ENCODE data around the gene SMIM38.
"Not testable (repeated sequence)": the region's sequence is repeated elsewhere in the genome, so short reads cannot be mapped to it uniquely, and the experiment has no call there.

SMIM38 gene

DNA sequence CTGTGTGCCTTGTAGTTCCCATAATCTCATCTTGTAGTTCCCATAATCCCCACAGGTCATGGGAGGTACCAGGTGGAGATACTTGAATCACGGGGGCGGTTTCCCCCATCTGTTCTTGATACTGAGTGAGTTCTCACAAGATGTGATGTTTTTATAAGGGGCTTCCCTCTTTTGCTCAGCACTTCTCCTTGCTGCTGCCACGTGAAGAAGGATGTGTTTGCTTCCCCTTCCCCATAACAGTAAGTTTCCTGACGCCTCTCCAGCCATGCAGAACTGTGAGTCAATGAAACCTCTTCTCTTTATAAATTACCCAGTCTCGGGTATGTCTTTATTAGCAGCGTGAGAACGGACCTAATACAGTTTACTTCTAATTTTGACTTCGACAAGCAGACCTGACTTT lies 14.0 kb upstream of the SMIM38 start:
- DNase-seq = no peak

GRCh38 chr11:69142895-69143294 lies 12.8 kb upstream of the SMIM38 start:
- DNase-seq = no peak

GRCh38 chr11:69144316-69145049 lies 11.3 kb upstream of the SMIM38 start:
- DNase-seq = no peak

DNA sequence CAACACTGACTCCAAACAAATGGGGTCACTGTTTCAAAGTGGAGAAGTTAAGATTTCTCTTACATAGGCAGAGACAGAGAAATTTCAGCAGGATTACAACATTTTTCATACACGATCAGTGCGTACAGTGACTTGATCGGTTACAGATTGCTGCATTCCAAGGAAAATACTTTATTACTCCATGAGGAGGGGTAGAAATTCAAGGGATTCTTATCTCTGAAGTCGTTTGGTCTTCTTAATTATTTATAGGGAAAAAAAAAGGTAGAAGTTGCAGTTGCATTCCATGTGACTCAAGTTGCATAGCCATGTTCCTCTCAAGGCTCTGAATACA lies 10.7 kb upstream of the SMIM38 start:
- no peak for DNase-seq

GRCh38 chr11:69148377-69148762 lies 7.4 kb upstream of the SMIM38 start:
- no peak for DNase-seq

GRCh38 chr11:69148806-69149205 lies 6.9 kb upstream of the SMIM38 start:
- no peak for DNase-seq

DNA sequence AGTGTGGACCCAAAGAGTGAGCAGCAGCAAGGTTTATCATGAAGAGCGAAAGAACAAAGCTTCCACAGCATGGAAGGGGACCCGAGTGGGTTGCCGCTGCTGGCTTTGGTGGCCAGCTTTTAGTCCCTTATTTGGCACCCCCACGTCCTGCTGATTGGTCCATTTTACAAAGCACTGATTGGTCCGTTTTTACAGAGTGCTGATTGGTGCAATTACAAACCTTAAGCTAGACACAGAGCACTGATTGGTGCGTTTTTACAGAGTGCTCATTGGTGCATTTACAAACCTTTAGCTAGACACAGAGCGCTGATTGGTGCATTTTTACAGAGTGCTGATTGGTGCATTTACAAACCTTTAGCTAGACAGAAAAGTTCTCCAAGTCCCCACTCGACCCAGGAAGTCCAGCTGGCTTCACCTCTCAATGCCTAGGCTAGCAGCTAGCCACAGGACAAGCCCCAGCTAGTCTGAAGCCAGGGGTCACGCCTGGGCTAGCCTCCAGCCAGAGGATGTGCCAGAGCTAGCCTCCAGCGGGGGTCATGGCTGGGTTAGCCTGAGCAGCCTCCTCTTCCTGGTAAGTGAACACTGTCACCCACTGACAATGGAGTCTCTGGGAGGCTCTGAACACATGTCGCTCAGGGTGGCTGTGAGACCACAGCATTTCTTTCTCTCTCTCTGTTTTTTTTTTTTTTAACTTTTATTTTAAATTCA lies 6.2 kb upstream of the SMIM38 start:
- not testable (repeated sequence) for DNase-seq

DNA sequence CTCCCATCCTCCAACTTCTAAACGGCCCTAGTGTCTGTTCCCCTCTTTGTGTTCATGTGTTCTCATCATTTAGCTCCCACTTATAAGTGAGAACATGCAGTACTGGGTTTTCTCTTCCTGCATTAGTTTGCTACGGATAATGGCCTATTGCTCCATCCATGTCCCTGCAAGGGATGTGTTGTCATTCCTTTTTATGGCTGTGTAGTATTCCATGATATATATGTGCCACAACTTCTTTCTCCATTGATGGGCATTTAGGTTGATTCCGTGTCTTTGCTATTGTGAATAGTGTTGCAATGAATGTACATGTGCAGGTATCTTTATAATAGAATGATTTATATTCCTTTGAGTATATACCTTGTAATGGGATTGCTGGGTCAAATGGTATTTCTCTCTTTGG lies 5.6 kb upstream of the SMIM38 start:
- DNase-seq = no peak

- DNase-seq = no peak
Observed at GRCh38 chr11:69151836-69152235, 3.9 kb upstream of the SMIM38 start.

- DNase-seq = no peak
Observed at GRCh38 chr11:69152733-69153421, 2.9 kb upstream of the SMIM38 start.

- no peak for DNase-seq
Observed at GRCh38 chr11:69153661-69154060, 2.1 kb upstream of the SMIM38 start.

DNA sequence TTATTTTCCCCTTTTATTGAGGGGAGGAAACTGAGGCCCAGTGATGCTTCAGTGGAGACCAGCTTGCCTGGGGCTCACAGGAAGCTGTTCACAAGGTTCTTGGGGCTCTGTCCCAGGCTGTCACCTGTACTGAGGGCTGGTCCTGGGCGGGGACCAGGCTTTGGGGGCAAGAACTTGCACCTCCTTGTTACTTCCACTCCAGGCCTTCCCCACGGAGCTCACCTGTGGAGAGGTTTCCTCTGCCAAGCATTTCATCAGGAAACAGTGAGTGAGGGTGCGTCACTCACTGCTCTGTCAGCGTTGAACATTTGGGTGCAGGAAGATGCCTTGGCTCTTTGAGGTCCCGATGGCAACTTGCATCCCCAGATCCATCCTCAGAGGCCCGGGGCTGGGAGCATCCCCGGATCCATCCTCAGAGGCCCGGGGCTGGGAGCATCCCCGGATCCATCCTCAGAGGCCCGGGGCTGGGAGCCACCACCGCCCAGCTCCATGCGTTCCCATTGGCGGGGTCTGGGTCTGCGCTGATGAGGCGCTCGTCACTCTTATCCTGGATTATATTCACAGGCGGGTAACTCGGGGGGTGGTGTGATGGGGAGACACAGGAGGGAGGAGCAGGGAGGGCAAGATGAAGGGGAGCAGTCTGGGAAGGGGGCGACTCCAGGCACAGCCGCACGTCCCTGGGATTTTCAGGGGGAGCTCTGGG lies 1.4 kb upstream of the SMIM38 start:
- DNase-seq = no peak

- DNase-seq = no peak
Observed at GRCh38 chr11:69154938-69155301, 815 bp upstream of the SMIM38 start.

GRCh38 chr11:69156235-69156639 lies 502 bp downstream of the SMIM38 start:
- no peak for DNase-seq

DNA sequence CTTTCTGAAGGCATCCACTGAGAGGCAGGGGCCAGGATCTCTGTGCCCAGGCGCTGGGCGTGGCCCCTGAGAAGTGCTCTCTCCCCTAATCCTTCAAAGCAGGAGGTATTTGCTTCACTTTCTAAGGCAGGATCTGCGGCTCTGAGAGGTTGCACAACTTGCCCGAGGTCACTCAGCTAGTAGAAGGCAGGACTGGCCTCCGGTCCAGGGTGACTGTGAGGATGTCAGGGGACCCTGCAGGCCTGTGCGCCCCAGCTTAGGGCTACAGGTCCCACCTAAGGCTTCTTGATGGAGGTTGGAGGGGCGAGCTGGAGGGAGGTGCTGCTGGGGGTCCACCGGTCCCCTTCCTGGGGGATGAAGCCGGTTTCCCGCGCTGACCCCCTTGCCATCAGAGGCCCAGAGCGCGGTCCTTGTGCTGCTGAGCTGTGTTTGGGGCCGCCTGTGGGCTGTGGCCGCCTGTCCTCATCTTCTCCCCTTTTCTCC lies 979 bp downstream of the SMIM38 start:
- no peak for DNase-seq

DNA sequence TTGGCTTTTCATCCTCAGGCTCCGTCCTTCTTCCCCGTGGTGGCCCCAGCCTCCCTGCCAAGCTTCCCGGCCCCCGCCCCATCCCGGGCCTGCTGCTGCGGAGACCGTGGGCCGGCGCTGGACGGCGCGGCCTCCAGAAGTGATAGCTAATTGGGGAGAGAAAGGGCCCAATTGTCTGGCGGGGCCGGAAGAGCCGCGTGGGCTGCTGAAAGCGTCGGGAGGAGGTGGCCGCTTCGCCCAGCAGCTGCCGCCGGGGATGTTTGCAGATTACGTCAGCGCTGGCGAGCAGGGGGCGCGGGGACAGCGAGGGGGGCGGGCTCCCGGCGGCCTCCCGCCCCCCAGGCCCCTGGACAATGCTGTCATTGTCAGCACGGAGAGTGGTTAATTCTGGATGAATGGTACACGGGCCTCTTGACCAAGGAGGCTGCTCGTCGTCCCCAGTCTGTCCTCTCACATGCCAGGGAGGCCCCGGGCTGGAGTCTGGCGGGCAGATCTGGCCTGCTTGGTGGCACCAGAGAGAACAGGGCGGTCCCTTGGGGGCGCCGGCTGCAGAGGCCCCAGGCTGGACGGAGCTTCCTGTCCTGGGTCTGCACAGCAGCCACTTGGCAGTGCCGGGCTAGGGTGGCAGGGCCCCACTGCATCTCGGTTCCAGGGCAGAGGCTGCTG lies 1.6 kb downstream of the SMIM38 start:
- DNase-seq = no peak

DNA sequence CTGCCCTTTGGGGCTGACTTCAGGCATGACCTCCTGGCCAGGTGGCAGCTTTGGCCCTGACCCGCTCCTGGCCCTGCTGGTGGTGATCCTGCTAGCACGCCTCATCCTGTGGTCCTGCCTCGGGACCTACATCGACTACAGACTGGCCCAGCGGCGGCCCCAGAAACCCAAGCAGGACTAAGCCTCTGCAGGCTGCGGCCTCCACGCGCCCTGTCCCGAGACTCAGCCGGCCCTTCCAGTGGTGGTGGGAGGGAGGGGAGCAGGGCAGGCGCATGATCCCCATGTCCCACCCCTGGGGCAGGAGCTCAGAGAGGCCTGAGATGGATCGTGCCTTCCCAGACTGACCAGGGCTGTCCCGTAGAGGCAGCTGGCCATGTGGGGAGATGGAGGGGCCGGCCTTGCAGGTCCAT lies 2.1 kb downstream of the SMIM38 start:
- DNase-seq = no peak

DNA sequence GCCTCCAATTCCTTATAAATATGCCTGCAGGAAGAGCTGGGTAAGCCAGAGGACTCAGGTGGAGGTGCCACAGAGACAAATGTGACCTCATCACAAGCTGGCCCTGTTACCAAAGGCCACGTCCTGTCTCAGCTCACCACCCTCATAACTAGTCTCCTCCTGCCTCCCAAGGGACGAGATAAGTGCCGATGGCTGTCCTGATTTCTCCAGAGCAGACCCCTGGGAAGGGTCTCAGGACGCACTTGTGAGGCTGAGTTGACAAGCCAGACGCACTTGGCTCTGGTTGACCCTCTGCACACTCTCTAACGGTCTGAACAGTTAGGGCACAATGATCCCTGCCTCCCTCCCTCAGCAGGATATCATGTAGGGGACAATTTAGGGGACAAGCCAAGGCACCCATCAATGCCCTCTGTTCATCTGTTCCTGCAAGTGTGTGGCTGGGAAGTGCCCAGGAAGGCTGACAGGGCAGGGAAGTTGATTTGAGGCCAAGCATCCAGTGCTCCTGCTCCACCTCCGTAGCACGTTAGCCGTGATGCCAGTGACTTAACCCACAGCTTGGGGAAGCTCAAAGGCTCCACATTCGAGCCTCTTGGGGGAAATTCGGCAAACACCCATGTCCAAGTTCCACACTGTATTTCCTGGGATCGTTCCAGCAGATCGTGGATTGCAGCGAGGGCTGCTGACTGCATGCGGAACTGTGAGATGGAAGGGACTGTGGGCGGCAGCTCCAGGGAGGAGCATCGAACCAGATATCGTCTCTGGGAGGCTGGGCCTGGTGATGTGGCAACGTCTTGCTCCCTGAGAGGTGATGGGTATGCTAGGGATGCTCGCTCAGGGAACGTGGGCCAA lies 2.8 kb downstream of the SMIM38 start:
- DNase-seq = no peak

DNA sequence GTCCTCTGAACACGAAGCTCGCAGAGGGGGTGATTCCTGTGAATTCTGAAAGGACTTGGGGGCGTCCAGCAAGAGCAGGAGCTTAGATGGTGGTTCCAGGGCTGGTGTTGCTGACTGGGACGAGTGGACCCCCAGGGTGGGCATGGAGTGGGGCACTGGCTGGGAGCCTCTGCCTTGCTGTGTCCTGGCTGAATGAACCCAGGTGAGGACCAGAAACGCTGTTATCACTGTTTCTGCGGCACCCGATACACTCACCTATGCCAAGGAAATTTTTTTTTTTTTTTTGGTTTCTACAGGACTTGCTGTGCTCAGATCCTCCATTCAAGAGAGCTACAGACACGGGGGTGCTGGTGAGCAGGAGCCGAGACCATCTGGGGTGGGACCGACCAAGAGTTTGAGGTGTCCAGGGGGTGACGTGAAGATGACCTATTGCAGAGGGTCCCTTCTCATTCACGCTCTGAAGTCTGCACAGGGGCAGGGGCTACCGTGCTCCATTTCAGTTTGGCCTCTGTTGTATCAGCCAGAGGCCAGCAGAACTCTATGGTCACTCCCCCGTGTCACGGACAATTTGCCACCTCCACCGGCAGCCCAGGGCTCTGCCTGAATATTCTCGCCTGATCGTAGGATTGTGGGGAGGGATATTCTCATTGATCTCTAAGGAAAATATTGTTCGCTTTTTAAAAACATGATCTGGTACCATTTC lies 3.6 kb downstream of the SMIM38 start:
- DNase-seq = no peak

DNA sequence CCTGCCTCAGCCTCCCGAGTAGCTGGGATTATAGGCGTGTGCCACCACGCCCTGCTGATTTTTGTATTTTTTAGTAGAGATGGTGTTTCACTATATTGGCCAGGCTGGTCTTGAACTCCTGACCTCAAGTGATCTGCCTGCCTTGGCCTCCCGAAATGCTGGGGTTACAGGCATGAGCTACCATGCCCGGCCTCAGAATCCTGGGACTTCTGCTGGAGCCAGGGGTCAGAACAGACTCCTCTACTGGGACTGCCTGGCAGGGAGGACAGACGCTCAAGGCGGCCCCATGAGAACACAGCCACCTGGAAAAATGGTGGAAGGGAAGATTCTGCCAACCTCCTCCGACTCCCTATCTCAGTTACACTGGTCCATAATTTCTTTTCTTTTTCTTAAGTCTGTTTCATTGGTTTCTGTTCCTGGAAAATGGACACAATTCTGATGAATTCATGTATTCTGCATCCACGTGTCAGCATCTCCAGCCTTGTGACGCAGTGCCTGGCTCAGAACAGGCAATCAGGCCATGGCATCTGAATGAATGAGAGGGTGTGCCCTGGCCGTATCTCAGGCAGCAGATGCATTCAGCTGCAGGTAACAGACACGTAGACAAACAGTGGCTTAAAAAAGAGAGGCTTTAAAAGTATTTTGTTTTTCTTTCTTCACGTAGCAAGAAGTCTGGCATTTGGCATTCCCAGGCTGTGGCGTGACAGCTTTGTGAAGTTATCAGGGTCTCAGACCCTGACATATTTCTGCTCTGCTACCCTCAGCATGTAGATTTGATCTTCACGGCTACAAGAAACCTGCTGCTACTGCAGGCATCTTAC lies 4.8 kb downstream of the SMIM38 start:
- DNase-seq = no peak

- DNase-seq = no peak
Observed at GRCh38 chr11:69161117-69161407, 5.3 kb downstream of the SMIM38 start.
